GM23338 (cell line): Measurements from ENCODE around the gene LRRC8E. TPM values are rescaled to one million over a fixed set of nuclear protein-coding genes. Genes with fewer than 3 reads are reported as not detected.

Experiments used
- ZNF462 ChIP-seq: fragments of 250-450 bp; sonication (Bioruptor Pico); IDR thresholded peaks from 2 replicates; pipeline ENCODE4 v1.5.0; 2020; ENCODE audit warnings: mild to moderate bottlenecking, moderate library complexity
- polyA plus RNA-seq: library from polyadenylated mRNA; unstranded; fragments of >200 nt; fragmentation: Nextera tagmentation; extraction: Ambion mirVana; gene quantifications from 2 replicates; pipeline ENCODE4 v1.2.1, GENCODE V29; 2016
- total RNA-seq: library from RNA; depleted of rRNA; stranded (reverse); fragments of >200 nt; shearing (Covaris generic); gene quantifications from 2 replicates; pipeline ENCODE4 v1.2.3, GENCODE V29; 2014
- TF ChIP-seq, protein P1 (sequence below): IDR thresholded peaks from one replicate; pipeline ENCODE4 v1.6.1; 2018; ENCODE audit warnings: antibody characterized with exemption; ENCODE audit not compliant: unreplicated experiment

Gene LRRC8E
- total and polyA plus RNA-seq, 2 experiments from 2014 or later, result 0.29 to 4.8 TPM

DNA sequence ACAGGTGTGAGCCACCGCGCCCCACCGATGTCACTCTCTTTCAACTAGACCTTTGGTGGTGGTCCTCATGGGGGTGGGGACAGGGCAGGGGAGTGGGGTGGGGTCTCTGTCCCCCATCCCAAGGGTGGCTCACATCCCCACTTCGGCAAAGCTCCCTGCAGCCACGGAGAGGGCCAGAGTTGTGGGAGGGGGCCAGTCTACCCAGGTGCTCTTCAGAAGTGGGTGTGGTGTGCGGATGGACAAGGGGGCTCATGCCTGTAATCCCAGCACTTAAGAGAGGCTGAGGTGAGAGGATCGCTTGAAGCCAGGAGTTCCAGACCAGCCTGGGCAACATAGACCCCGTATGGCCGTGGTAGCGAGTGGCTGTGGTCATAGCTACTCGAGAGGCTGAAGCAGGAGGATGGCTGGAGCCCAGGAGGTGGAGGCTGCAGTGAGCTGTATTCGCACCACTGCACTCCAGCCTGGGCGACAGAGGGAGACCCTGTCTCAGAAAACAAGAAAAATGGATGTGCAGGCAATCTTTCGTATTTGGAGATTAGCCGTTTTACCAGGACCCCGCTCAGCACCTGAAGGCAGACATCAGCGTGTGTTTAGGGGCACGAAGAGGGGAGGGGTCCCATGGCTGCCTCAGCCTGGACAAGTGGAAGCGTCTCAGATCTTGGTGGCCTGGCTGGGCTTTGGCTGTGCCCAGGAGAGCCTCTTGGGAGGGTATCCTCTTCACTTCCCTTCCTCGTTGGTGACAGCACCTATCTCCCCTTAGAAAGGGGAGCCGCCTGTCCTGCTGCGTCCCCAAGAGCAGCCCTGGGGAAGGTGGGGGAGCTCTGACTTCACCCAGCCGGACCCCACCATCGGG is 27.2 kb downstream of the LRRC8E start (continued):
- TF ChIP-seq, protein P1, sequence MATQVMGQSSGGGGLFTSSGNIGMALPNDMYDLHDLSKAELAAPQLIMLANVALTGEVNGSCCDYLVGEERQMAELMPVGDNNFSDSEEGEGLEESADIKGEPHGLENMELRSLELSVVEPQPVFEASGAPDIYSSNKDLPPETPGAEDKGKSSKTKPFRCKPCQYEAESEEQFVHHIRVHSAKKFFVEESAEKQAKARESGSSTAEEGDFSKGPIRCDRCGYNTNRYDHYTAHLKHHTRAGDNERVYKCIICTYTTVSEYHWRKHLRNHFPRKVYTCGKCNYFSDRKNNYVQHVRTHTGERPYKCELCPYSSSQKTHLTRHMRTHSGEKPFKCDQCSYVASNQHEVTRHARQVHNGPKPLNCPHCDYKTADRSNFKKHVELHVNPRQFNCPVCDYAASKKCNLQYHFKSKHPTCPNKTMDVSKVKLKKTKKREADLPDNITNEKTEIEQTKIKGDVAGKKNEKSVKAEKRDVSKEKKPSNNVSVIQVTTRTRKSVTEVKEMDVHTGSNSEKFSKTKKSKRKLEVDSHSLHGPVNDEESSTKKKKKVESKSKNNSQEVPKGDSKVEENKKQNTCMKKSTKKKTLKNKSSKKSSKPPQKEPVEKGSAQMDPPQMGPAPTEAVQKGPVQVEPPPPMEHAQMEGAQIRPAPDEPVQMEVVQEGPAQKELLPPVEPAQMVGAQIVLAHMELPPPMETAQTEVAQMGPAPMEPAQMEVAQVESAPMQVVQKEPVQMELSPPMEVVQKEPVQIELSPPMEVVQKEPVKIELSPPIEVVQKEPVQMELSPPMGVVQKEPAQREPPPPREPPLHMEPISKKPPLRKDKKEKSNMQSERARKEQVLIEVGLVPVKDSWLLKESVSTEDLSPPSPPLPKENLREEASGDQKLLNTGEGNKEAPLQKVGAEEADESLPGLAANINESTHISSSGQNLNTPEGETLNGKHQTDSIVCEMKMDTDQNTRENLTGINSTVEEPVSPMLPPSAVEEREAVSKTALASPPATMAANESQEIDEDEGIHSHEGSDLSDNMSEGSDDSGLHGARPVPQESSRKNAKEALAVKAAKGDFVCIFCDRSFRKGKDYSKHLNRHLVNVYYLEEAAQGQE, result no peak
- TF ChIP-seq ZNF462 (CRISPR knock-in tag), result no peak
